ENCODE data around the gene FLNA. TPM values are rescaled to one million over a fixed set of nuclear protein-coding genes. Genes with fewer than 3 reads are reported as not detected.

FLNA gene
- total RNA-seq, 2 donors from 2014 or later: 124 to 773 TPM

GRCh38 chrX:154327038-154327820 is 47.2 kb downstream of the FLNA start:
- Histone ChIP-seq H3K4me3 (no peak overlapping the region), H3K36me3 (no peaks in the 10 kb centered on the region), H3K4me1 (no peaks in the 10 kb centered on the region), H3K27me3 (peaks cover 16% of the 10 kb centered on the region), H3K27ac (no peak overlapping the region), H3K9me3 (no peaks in the 10 kb centered on the region), H3K9ac (ENCODE audit: low read depth in 2 of 2, low read length in 2 of 2) (no peak overlapping the region)
- no peak for TF ChIP-seq CTCF (IDR thresholded peaks at IDR 0.05)
- DNase-seq: no peak
- intact Hi-C loops (cut with DNase I): no loop called here

- no peak for TF ChIP-seq CTCF (IDR thresholded peaks at IDR 0.05)
- Histone ChIP-seq H3K4me3 (no peak overlapping the region), H3K27ac (no peak overlapping the region), H3K9me3 (no peaks in the 10 kb centered on the region), H3K4me1 (no peaks in the 10 kb centered on the region), H3K27me3 (peaks cover 16% of the 10 kb centered on the region), H3K36me3 (no peaks in the 10 kb centered on the region), H3K9ac (ENCODE audit: low read depth in 2 of 2, low read length in 2 of 2) (no peak overlapping the region)
- DNase-seq: no peak
- intact Hi-C loops (cut with DNase I): no loop called here
These were observed 48.9 kb downstream of the FLNA start for GRCh38 chrX:154325541-154325940.

- H3K9ac ChIP-seq (ENCODE audit: low read depth in 2 of 2, low read length in 2 of 2): no peak overlapping the region
- intact Hi-C loops (cut with DNase I): no loop called here
- no peak overlapping the region for H3K4me3 ChIP-seq
- H3K36me3 ChIP-seq: no peaks in the 10 kb centered on the region
- H3K4me1 ChIP-seq: no peaks in the 10 kb centered on the region
- peaks cover 16% of the 10 kb centered on the region for H3K27me3 ChIP-seq
- no peak for DNase-seq
- no peak overlapping the region for H3K27ac ChIP-seq
- no peak for TF ChIP-seq CTCF (IDR thresholded peaks at IDR 0.05)
- no peaks in the 10 kb centered on the region for H3K9me3 ChIP-seq
These were observed 50.9 kb downstream of the FLNA start for GRCh38 chrX:154323537-154323936.

- intact Hi-C loops (cut with DNase I): no loop called here
- DNase-seq: no peak
- H3K4me3 ChIP-seq: no peak overlapping the region
These were observed 51.5 kb downstream of the FLNA start for GRCh38 chrX:154322890-154323289.

GRCh38 chrX:154321594-154321993 is 52.8 kb downstream of the FLNA start:
- Histone ChIP-seq H3K27ac (no peak overlapping the region), H3K4me3 (no peak overlapping the region), H3K27me3 (peaks cover 16% of the 10 kb centered on the region), H3K9me3 (no peaks in the 10 kb centered on the region), H3K4me1 (no peaks in the 10 kb centered on the region), H3K9ac (ENCODE audit: low read depth in 2 of 2, low read length in 2 of 2) (no peak overlapping the region), H3K36me3 (no peaks in the 10 kb centered on the region)
- intact Hi-C loops (cut with DNase I): no loop called here
- no peak for TF ChIP-seq CTCF (IDR thresholded peaks at IDR 0.05)
- no peak for DNase-seq

More at GRCh38 chrX:154322890-154323289, 51.5 kb downstream of the FLNA start:
- Histone ChIP-seq H3K4me1 (no peaks in the 10 kb centered on the region), H3K27ac (no peak overlapping the region), H3K36me3 (no peaks in the 10 kb centered on the region), H3K9me3 (no peaks in the 10 kb centered on the region), H3K27me3 (peaks cover 16% of the 10 kb centered on the region), H3K9ac (ENCODE audit: low read depth in 2 of 2, low read length in 2 of 2) (no peak overlapping the region)
- no peak for TF ChIP-seq CTCF (IDR thresholded peaks at IDR 0.05)
